ENCODE data around the gene PPP1R1C.

Gene PPP1R1C

GRCh38 chr2:182144041-182144775, 158.6 kb downstream of the PPP1R1C start:
- CTCF ChIA-PET, result interaction anchor here (0.8 kb wide), 1 partner anchor 522 kb away, joined by 3 read pairs; no protein-coding TSS in a partner anchor
- no peak for DNase-seq (ENCODE audit: low read depth, low spot score)
- POLR2A ChIA-PET, result no interaction called here
- TF ChIP-seq CTCF (IDR thresholded peaks at IDR 0.05; ENCODE audit: insufficient read depth, low read length, missing control alignments), result no peak
- H3K4me3 ChIP-seq (ENCODE audit: low read depth, low read length), result no peak overlapping the region

- no peak overlapping the region for H3K4me3 ChIP-seq (ENCODE audit: low read depth, low read length)
- POLR2A ChIA-PET, result no interaction called here
- CTCF ChIA-PET, result interaction anchor here (0.8 to 1.6 kb wide), 2 partner anchors 15 to 522 kb away, joined by 3 read pairs; no protein-coding TSS in a partner anchor
- no peak for TF ChIP-seq CTCF (IDR thresholded peaks at IDR 0.05; ENCODE audit: insufficient read depth, low read length, missing control alignments)
- DNase-seq (ENCODE audit: low read depth, low spot score), result no peak
Observed at GRCh38 chr2:182144776-182145165, 159.1 kb downstream of the PPP1R1C start.

DNA sequence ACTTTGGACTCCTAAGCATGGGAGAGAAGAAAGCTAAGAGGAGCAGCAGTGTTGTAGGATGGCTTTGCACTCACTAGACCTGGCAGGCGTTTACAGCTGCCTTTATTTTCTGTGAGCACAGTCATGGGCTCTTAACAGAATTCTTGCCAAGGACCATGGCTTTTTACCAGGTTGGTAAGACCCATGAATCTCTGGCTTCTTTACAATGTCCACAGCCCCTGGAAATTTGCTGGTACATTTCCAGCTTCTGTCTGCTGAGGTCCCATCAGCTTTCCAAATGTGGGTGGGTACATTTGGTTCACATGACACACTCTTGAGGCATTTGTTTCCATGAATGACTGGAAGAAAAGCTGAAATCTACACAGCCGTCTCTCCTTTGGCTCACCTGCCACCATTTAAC, 162.7 kb downstream of the PPP1R1C start:
- no peak for TF ChIP-seq CTCF (IDR thresholded peaks at IDR 0.05; ENCODE audit: insufficient read depth, low read length, missing control alignments)
- DNase-seq (ENCODE audit: low read depth, low spot score), result no peak
- no peak overlapping the region for H3K4me3 ChIP-seq (ENCODE audit: low read depth, low read length)
- CTCF ChIA-PET, result interaction anchor here (1.1 kb wide), 1 partner anchor 501 kb away, joined by 4 read pairs; no protein-coding TSS in a partner anchor
- POLR2A ChIA-PET, result no interaction called here

GRCh38 chr2:182163878-182164277, 178.2 kb downstream of the PPP1R1C start:
- CTCF ChIA-PET, result no interaction called here
- no peak for TF ChIP-seq CTCF (IDR thresholded peaks at IDR 0.05; ENCODE audit: insufficient read depth, low read length, missing control alignments)
- no peak for DNase-seq (ENCODE audit: low read depth, low spot score)
- no peak overlapping the region for H3K4me3 ChIP-seq (ENCODE audit: low read depth, low read length)
- POLR2A ChIA-PET, result no interaction called here

DNA sequence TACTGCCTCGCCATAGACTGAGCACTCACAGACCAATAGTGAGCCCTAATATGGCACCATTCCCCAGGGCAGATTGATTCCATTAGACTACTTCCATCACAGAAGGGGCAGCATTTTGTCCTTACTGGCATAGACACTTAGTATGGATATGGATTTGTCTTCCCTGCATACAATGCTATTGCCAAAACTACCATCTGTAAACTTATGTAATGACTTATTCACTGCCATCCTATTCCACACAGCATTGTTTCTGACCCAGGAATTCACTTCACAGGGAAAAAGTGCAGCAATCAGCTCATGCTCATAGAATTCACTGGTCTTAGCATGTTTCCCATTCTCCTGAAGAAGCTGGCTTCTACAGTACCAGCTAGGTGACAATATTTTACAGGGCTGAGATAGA, 179.0 kb downstream of the PPP1R1C start:
- no peak overlapping the region for H3K4me3 ChIP-seq (ENCODE audit: low read depth, low read length)
- no peak for TF ChIP-seq CTCF (IDR thresholded peaks at IDR 0.05; ENCODE audit: insufficient read depth, low read length, missing control alignments)
- ChIA-PET POLR2A (no interaction called here), CTCF (no interaction called here)
- no peak for DNase-seq (ENCODE audit: low read depth, low spot score)

DNA sequence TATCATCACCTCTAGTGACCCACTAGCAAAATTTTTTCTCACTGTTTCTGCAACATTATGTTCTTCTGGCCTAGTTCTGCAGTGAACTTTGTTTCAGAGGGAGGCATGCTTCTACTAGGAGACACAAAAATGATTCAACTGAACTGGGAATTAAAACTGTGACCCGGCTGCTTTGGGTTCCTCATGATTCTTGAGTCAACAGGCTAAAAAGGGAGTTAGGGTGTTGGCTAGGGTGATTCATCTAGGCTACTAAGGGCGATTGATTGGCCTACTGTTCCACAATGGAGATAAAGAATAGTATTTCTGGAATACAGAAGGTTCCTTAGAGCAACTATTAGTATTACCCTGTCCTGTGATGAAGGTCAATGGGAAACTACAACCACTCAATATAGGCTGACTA, 179.5 kb downstream of the PPP1R1C start:
- POLR2A ChIA-PET, result no interaction called here
- CTCF ChIA-PET, result no interaction called here
- no peak for TF ChIP-seq CTCF (IDR thresholded peaks at IDR 0.05; ENCODE audit: insufficient read depth, low read length, missing control alignments)
- no peak for DNase-seq (ENCODE audit: low read depth, low spot score)
- no peak overlapping the region for H3K4me3 ChIP-seq (ENCODE audit: low read depth, low read length)

All from AG04449 (cell line).